LNCAP (cell line): ENCODE data around the gene LRPAP1.

Source experiments
- TF ChIP-seq, protein P1 (sequence below): fragments of 450-650 bp; IDR thresholded peaks from 2 replicates; pipeline ENCODE4 v1.5.1; 2017; ENCODE audit warnings: mild to moderate bottlenecking

LRPAP1 gene

GRCh38 chr4:3527101-3527913 lies 4.9 kb downstream of the LRPAP1 start:
- TF ChIP-seq, protein P1, sequence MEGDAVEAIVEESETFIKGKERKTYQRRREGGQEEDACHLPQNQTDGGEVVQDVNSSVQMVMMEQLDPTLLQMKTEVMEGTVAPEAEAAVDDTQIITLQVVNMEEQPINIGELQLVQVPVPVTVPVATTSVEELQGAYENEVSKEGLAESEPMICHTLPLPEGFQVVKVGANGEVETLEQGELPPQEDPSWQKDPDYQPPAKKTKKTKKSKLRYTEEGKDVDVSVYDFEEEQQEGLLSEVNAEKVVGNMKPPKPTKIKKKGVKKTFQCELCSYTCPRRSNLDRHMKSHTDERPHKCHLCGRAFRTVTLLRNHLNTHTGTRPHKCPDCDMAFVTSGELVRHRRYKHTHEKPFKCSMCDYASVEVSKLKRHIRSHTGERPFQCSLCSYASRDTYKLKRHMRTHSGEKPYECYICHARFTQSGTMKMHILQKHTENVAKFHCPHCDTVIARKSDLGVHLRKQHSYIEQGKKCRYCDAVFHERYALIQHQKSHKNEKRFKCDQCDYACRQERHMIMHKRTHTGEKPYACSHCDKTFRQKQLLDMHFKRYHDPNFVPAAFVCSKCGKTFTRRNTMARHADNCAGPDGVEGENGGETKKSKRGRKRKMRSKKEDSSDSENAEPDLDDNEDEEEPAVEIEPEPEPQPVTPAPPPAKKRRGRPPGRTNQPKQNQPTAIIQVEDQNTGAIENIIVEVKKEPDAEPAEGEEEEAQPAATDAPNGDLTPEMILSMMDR = no peak

GRCh38 chr4:3526456-3526855 lies 5.8 kb downstream of the LRPAP1 start:
- TF ChIP-seq, protein P1 = no peak

DNA sequence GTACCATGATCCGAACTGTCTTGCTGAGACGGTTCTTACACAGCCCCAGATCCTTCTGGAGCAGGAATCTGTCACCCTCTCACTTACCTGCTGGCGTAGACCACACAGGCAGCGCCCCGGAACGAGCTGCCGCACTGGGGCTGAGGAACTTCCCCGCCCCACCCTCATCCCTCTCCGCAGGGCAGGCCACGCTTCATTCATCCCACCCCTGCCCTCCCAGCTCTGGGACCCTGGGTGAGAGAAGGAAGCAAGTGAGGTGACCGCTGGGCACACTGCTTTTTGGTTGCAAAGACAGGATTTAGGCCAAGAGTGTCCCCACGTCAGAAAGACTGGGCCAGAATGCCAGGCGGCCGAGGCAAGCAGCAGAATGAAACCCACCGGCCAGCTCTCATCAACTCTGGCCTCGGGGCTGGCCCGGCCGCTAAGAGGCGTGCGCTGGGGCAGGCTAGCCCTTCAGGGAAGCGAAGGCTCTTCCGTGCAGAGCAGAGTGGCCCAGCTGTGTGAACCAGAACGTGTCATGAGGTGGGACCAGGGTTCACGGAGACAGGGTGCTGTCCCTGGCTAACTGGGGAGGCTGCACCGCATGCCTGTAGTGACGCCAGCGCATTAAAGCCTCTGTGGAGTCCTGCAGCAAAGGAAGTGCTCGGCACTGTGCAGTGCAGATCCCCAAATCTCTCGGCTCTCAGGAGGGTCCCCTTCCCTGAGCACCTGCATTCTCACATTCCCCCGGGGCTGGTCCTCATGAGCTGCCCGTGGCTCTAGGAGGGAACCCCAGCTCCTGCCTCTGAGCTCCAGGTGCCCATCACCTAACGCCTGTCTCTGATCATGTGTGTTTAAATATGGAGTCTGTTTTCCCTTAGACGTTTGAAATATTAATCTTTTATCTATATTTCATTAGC lies 6.4 kb downstream of the LRPAP1 start:
- TF ChIP-seq, protein P1 = no peak

GRCh38 chr4:3524920-3525319 lies 7.3 kb downstream of the LRPAP1 start:
- TF ChIP-seq, protein P1 = no peak

- TF ChIP-seq, protein P1 = no peak
These were observed 7.9 kb downstream of the LRPAP1 start for GRCh38 chr4:3524349-3524748.

DNA sequence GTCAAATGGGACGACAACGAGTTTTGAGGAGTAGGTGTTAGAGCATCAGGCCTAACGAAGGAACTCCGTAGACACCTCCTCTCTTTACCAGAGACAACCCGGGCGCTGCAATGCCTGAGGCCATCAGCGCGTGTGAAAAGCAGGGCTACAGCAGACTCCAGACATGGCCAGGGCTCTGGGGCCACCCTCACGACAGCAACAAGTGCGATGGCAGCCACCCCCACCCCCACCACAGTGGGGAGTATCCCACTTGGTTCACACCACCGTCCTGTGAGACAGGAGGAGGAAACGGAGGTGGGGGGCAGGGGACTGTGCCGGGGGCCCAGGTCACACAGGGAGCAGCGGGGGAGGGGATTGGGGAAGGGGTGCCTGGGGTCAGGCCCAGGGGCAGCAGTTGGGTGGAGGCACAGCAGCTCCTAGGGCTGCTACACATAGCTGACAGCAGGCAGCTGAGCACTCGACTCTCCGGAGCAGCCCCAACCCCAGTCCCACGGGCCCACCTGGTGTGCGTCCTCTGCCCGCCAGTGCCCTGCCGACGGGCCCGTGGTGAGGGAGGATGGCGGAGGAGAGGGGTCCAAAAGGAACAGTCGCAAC lies 8.5 kb downstream of the LRPAP1 start:
- TF ChIP-seq, protein P1 = no peak

GRCh38 chr4:3523146-3523627 lies 9.0 kb downstream of the LRPAP1 start:
- TF ChIP-seq, protein P1 = no peak
